ENCODE measurements around the gene PXMP2. TPM values are rescaled to one million over a fixed set of nuclear protein-coding genes. Genes with fewer than 3 reads are reported as not detected.

The PXMP2 gene
- total RNA-seq, 2 donors from 2014 or later, result 25.7 to 107 TPM

- DNase-seq (ENCODE audit: low spot score), result no peak
- H3K9me3 ChIP-seq, result no peaks in the 10 kb centered on the region
- H3K27me3 ChIP-seq (replicated peaks; ENCODE audit: insufficient read depth), result no peaks in the 10 kb centered on the region
- intact Hi-C loops (cut with DNase I), result no loop called here
- peaks cover 18 to 41% of the 10 kb centered on the region in 2 donors for H3K36me3 ChIP-seq
- no peak overlapping the region for H3K4me3 ChIP-seq
- H3K27ac ChIP-seq, result no peak overlapping the region
- TF ChIP-seq POLR2A (IDR thresholded peaks at IDR 0.05), result no peak
- TF ChIP-seq, protein P1, sequence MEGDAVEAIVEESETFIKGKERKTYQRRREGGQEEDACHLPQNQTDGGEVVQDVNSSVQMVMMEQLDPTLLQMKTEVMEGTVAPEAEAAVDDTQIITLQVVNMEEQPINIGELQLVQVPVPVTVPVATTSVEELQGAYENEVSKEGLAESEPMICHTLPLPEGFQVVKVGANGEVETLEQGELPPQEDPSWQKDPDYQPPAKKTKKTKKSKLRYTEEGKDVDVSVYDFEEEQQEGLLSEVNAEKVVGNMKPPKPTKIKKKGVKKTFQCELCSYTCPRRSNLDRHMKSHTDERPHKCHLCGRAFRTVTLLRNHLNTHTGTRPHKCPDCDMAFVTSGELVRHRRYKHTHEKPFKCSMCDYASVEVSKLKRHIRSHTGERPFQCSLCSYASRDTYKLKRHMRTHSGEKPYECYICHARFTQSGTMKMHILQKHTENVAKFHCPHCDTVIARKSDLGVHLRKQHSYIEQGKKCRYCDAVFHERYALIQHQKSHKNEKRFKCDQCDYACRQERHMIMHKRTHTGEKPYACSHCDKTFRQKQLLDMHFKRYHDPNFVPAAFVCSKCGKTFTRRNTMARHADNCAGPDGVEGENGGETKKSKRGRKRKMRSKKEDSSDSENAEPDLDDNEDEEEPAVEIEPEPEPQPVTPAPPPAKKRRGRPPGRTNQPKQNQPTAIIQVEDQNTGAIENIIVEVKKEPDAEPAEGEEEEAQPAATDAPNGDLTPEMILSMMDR (IDR thresholded peaks at IDR 0.05), result no peak
- no peak for TF ChIP-seq POLR2AphosphoS5 (IDR thresholded peaks at IDR 0.05)
- H3K4me1 ChIP-seq (replicated peaks), result no peaks in the 10 kb centered on the region
- 92% methylated on average over 7 of the region's 7 CpGs for WGBS
Measured at GRCh38 chr12:132728502-132728901, 41.1 kb downstream of the PXMP2 start.

GRCh38 chr12:132729541-132730320, 42.3 kb downstream of the PXMP2 start:
- 91% methylated on average over 24 of the region's 24 CpGs for WGBS

GRCh38 chr12:132730353-132730752, 43.0 kb downstream of the PXMP2 start:
- intact Hi-C loops (cut with DNase I), result no loop called here
- Histone ChIP-seq H3K4me3 (no peak overlapping the region), H3K27ac (no peak overlapping the region), H3K36me3 (peaks cover 25 to 33% of the 10 kb centered on the region in 2 donors), H3K4me1 (replicated peaks) (no peaks in the 10 kb centered on the region), H3K27me3 (replicated peaks; ENCODE audit: insufficient read depth) (no peaks in the 10 kb centered on the region), H3K9me3 (no peaks in the 10 kb centered on the region)
- WGBS, result 94% methylated on average over 11 of the region's 11 CpGs
- no peak for TF ChIP-seq POLR2AphosphoS5 (IDR thresholded peaks at IDR 0.05)
- TF ChIP-seq, protein P1 (IDR thresholded peaks at IDR 0.05), result no peak
- no peak for TF ChIP-seq POLR2A (IDR thresholded peaks at IDR 0.05)
- DNase-seq (ENCODE audit: low spot score), result no peak

More at GRCh38 chr12:132729541-132730320, 42.3 kb downstream of the PXMP2 start:
- Histone ChIP-seq H3K9me3 (no peaks in the 10 kb centered on the region), H3K36me3 (peaks cover 25 to 37% of the 10 kb centered on the region in 2 donors), H3K4me3 (no peak overlapping the region), H3K27me3 (replicated peaks; ENCODE audit: insufficient read depth) (no peaks in the 10 kb centered on the region), H3K27ac (no peak overlapping the region), H3K4me1 (replicated peaks) (no peaks in the 10 kb centered on the region)
- DNase-seq (ENCODE audit: low spot score), result no peak
- intact Hi-C loops (cut with DNase I), result no loop called here
- TF ChIP-seq, protein P1 (IDR thresholded peaks at IDR 0.05), result no peak
- no peak for TF ChIP-seq POLR2AphosphoS5 (IDR thresholded peaks at IDR 0.05)
- no peak for TF ChIP-seq POLR2A (IDR thresholded peaks at IDR 0.05)

DNA sequence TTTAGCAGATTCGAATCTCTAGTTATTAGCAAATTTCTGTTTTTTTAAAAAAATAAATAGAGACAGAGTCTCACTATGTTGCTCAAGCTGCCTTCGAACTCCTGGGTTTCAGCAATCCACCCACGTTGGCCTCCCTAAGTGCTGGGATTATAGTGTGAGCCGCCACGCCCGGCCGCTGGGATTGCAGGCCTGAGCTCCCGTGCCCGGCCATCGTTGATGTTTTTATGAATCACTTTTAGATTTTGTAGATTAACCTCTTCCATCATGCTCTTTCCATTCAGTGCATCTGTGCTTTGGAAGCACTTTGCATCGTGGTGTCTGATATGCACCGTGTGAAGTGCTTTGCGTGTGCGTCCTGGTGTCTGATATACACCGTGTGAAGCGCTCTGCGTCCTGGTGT, 44.2 kb downstream of the PXMP2 start:
- intact Hi-C loops (cut with DNase I), result no loop called here
- Histone ChIP-seq H3K9me3 (no peaks in the 10 kb centered on the region), H3K36me3 (peaks cover 24 to 38% of the 10 kb centered on the region in 2 donors), H3K4me3 (no peak overlapping the region), H3K27ac (no peak overlapping the region), H3K4me1 (replicated peaks) (no peaks in the 10 kb centered on the region), H3K27me3 (replicated peaks; ENCODE audit: insufficient read depth) (no peaks in the 10 kb centered on the region)
- WGBS, result 90% methylated on average over 17 of the region's 17 CpGs
- TF ChIP-seq, protein P1 (IDR thresholded peaks at IDR 0.05), result no peak
- TF ChIP-seq POLR2A (IDR thresholded peaks at IDR 0.05) (no peak), POLR2AphosphoS5 (IDR thresholded peaks at IDR 0.05) (no peak)
- no peak for DNase-seq (ENCODE audit: low spot score)

DNA sequence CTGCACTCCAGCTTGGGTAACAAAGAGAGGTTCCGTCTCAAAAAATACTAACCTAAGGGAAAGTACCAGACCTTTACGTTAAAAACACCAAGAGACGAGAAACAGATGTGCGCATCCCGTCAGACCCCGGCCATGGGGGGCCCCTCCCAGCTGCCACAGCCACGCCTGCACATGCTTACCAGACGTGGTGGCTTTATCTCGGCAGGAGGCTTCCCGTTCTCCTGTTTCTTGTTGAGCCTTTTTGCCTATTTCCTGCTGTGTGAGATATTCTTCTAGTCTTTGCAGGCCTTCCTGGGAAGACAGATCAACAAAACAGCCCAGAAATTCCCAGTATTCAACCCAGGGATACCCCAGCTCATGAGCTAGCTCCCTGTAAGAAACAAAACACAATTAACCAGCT, 46.8 kb downstream of the PXMP2 start:
- H3K9me3 ChIP-seq, result no peaks in the 10 kb centered on the region
- no peak for TF ChIP-seq POLR2A (IDR thresholded peaks at IDR 0.05)
- no peaks in the 10 kb centered on the region for H3K4me1 ChIP-seq (replicated peaks)
- WGBS, result 63% methylated on average over 10 of the region's 10 CpGs
- DNase-seq (ENCODE audit: low spot score), result no peak
- H3K36me3 ChIP-seq, result peaks cover 15 to 23% of the 10 kb centered on the region in 2 donors
- intact Hi-C loops (cut with DNase I), result no loop called here
- no peaks in the 10 kb centered on the region for H3K27me3 ChIP-seq (replicated peaks; ENCODE audit: insufficient read depth)
- H3K27ac ChIP-seq, result no peak overlapping the region
- no peak overlapping the region for H3K4me3 ChIP-seq
